ENCODE data around the gene ACVR1B. TPM values are rescaled to one million over a fixed set of nuclear protein-coding genes. Genes with fewer than 3 reads are reported as not detected.
A peak's percentile ranks its signal among the peaks of the same experiment; 100 is the strongest.

Gene ACVR1B
- total and polyA plus RNA-seq, 9 of the 15 experiments (the other 6 are each of a cell fraction or from before 2014, with no cell fraction given): 0.97 to 15.1 (median 6.8) TPM

GRCh38 chr12:51944608-51945233 is 6.8 kb upstream of the ACVR1B start (continued):
- TF ChIP-seq SRSF9 (IDR thresholded peaks at IDR 0.05; ENCODE audit: borderline replicate concordance, low read depth, low read length): no peak

- WGBS (ENCODE audit: insufficient coverage, low coverage, missing lambda C conversion rate): 31% methylated on average over 8 of the region's 8 CpGs
- ATAC-seq: no peak
- Histone ChIP-seq H3K9me3 (replicated peaks; ENCODE audit: control insufficient read depth, insufficient read depth, low read depth, low read length) (peaks cover 4% of the 10 kb centered on the region; the same call in 1 of the 2 replicates), H3K4me3 (no peak overlapping the region), H3K27me3 (ENCODE audit: control insufficient read depth in 2 of 2, insufficient read depth in 2 of 2, low read length in 2 of 2) (peaks cover 2 to 4% of the 10 kb centered on the region in 2 experiments; a peak in 2 of 5 replicates), H3K9me1 (ENCODE audit: control insufficient read depth, insufficient read depth, low read length) (no peaks in the 10 kb centered on the region), H3K9ac (ENCODE audit: insufficient read depth in 1 of 2, low read depth in 2 of 2, low read length in 2 of 2) (no peak overlapping the region), H3K27ac (ENCODE audit: extremely low read depth, low read depth, low read length) (no peak overlapping the region), H3K79me2 (ENCODE audit: control insufficient read depth, insufficient read depth, low read length) (peaks cover 7% of the 10 kb centered on the region), H3K4me2 (ENCODE audit: insufficient read depth, low read length) (no peak overlapping the region), H4K20me1 (replicated peaks; ENCODE audit: control insufficient read depth, insufficient read depth, low read length) (no peaks in the 10 kb centered on the region), H3K4me1 (replicated peaks in 1 of 2; ENCODE audit: control insufficient read depth in 2 of 2, insufficient read depth in 2 of 2, low read length in 2 of 2) (peaks cover 3 to 12% of the 10 kb centered on the region in 2 experiments; a peak in 3 of 5 replicates), H3K36me3 (ENCODE audit: control insufficient read depth, insufficient read depth, low read length) (no peaks in the 10 kb centered on the region), H2AFZ (ENCODE audit: low read depth, low read length) (0 out of 2 replicates have a peak overlapping the region, but pooled peaks have one; percentile 10)
- FAIRE-seq: no peak
- intact Hi-C loops (cut with micrococcal nuclease): no loop called here
- in situ Hi-C loops (cut with MboI): no loop called here
- no peak for DNase-seq (ENCODE audit: extremely low read depth in 1 of 4, low spot score in 3 of 4)
- TF ChIP-seq TCF3 (CRISPR knock-in tag; IDR thresholded peaks at IDR 0.05): no peak
- TF ChIP-seq SRF (CRISPR knock-in tag; IDR thresholded peaks at IDR 0.05): no peak
- TF ChIP-seq, protein P1, sequence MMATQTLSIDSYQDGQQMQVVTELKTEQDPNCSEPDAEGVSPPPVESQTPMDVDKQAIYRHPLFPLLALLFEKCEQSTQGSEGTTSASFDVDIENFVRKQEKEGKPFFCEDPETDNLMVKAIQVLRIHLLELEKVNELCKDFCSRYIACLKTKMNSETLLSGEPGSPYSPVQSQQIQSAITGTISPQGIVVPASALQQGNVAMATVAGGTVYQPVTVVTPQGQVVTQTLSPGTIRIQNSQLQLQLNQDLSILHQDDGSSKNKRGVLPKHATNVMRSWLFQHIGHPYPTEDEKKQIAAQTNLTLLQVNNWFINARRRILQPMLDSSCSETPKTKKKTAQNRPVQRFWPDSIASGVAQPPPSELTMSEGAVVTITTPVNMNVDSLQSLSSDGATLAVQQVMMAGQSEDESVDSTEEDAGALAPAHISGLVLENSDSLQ (IDR thresholded peaks at IDR 0.05): peak; percentile 51
- TF ChIP-seq MXI1 (IDR thresholded peaks at IDR 0.05; ENCODE audit: low read depth, low read length): no peak
- BruUV-seq (replicated peaks): no TSS peak
- ChIA-PET POLR2A (interaction anchor here (1.0 kb wide), 1 partner anchor 14 kb away, joined by 4 read pairs; no protein-coding TSS in a partner anchor), CTCF (ENCODE audit: low intra/inter-chr PET ratio) (no interaction called here)
Observed at GRCh38 chr12:51947246-51947996, 4.1 kb upstream of the ACVR1B start.
